Neural crest cell (in vitro differentiated cells): ENCODE data around the gene MTM1. TPM values are rescaled to one million over a fixed set of nuclear protein-coding genes. Genes with fewer than 3 reads are reported as not detected.

Source experiments
- DNase-seq: peaks from one replicate; pipeline ENCODE4 v3.0.0; 2021; ENCODE audit warnings: low read depth, mixed read lengths, low spot score
- H3K27ac Mint-ChIP-seq: one replicate; pipeline ENCODE4 v1.8.0; 2021; ENCODE audit warnings: mild to moderate bottlenecking, mixed read lengths; ENCODE audit not compliant: unreplicated experiment
- H3K27me3 Mint-ChIP-seq: 2 replicates; pipeline ENCODE4 v1.8.0; 2021; ENCODE audit warnings: low read depth, mild to moderate bottlenecking, mixed read lengths
- H3K36me3 Mint-ChIP-seq: 2 replicates; pipeline ENCODE4 v1.8.0; 2021; ENCODE audit warnings: low read depth, mild to moderate bottlenecking, mixed read lengths
- H3K4me1 Mint-ChIP-seq: 2 replicates; pipeline ENCODE4 v1.8.0; 2021; ENCODE audit warnings: mixed read lengths
- H3K4me3 Mint-ChIP-seq: one replicate; pipeline ENCODE4 v1.8.0; 2021; ENCODE audit warnings: mild to moderate bottlenecking, mixed read lengths
- H3K9me3 Mint-ChIP-seq: 2 replicates; pipeline ENCODE4 v1.8.0; 2021; ENCODE audit warnings: mixed read lengths
- CTCF ChIP-seq: fragments of 200-600 bp; sonication (generic); conservative IDR thresholded peaks from 2 replicates; pipeline ENCODE4 v1.5.0; 2021; ENCODE audit warnings: antibody characterized with exemption, mild to moderate bottlenecking
- total RNA-seq: library from RNA; stranded (reverse); gene quantifications from 2 replicates; pipeline ENCODE4 v1.2.1, GENCODE V29; 2021

The MTM1 gene
- total RNA-seq, 1 donor from 2014 or later, result 6.2 TPM

- Mint-ChIP-seq H3K27me3 (no peaks in the 10 kb centered on the region), H3K4me1 (no peaks in the 10 kb centered on the region), H3K9me3 (peaks cover 16% of the 10 kb centered on the region), H3K4me3 (no peak overlapping the region), H3K27ac (no peak overlapping the region), H3K36me3 (peaks cover 4% of the 10 kb centered on the region)
- DNase-seq, result no peak
- no peak for TF ChIP-seq CTCF
Observed at GRCh38 chrX:150537851-150538250, 30.6 kb upstream of the MTM1 start.

DNA sequence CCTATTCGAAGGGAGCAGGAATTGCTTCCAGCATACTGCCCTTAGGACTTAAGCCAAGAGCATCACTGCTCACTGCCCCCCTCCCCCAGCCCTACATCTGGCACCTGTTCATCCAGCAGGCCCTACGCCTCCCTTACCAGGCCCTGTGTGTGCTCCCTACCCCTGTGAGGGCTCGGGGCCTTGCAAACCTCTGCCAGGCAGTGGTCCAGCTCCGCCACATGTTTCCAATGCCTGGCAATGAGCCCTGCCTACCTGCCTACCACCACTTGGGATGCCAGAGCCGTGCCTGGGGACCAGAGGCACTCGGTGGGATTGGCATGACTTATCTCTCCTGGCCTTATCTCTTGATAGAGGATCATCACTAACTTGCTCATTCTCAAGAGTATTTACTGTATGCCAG is 27.5 kb upstream of the MTM1 start:
- Mint-ChIP-seq H3K27ac (no peak overlapping the region), H3K4me3 (no peak overlapping the region), H3K9me3 (peaks cover 8% of the 10 kb centered on the region), H3K36me3 (peaks cover 4% of the 10 kb centered on the region), H3K4me1 (peaks cover 3% of the 10 kb centered on the region), H3K27me3 (no peaks in the 10 kb centered on the region)
- DNase-seq, result no peak
- TF ChIP-seq CTCF, result no peak

DNA sequence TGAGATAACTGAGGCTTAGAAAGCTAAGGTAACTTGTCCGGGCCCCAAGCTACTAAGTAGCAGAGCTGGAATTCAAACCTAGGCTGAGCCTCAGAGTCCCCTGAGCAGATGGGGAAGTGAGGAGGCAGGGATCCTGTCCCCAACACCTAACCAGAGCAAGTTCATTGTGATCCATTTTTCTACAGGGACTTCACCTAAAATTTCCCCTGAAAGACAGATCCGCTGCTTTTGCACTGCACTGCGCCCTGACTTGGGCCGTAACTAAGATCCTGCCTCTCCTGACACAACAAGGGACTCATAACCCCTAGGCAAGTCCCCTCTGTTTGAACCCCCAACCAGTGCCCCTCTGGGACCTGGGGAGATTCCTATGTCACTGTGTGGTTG is 25.6 kb upstream of the MTM1 start:
- Mint-ChIP-seq H3K27ac (no peak overlapping the region), H3K27me3 (no peaks in the 10 kb centered on the region), H3K4me1 (peaks cover 13% of the 10 kb centered on the region), H3K4me3 (no peak overlapping the region), H3K9me3 (peaks cover 3% of the 10 kb centered on the region), H3K36me3 (no peaks in the 10 kb centered on the region)
- no peak for TF ChIP-seq CTCF
- DNase-seq, result no peak

GRCh38 chrX:150543230-150544155 is 24.9 kb upstream of the MTM1 start:
- Mint-ChIP-seq H3K36me3 (no peaks in the 10 kb centered on the region), H3K27ac (peak overlapping the region; percentile 24), H3K4me1 (peaks cover 16% of the 10 kb centered on the region), H3K9me3 (peaks cover 3% of the 10 kb centered on the region), H3K4me3 (no peak overlapping the region), H3K27me3 (no peaks in the 10 kb centered on the region)
- no peak for DNase-seq
- TF ChIP-seq CTCF, result no peak

DNA sequence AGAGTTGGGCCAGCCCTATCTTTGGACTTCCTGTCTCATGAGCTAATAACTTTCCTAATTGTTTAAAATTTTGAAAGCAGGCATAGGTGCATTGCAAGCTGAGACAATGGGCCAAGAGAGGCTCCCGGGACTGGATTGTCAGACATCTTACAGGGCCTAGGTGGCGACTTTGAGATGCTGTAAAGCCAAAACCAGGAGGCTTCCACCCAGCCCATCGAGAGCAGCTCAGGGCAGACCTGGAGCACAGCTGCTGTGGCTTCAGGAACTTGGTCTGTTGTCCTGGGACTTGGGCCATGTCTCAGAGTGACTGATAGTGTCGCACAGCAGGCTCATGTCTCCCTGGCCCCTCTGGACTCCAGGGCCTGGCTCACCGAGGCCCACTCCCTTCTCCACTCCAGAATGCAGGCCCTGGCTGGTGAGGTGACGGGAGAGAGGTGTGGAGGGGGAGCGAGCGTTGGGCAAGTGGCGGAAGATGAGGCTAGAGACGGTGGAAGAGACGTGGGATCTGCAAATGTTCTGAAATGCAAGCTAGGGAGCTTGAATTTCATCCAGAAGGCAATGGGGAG is 24.1 kb upstream of the MTM1 start:
- DNase-seq, result no peak
- H3K4me3 Mint-ChIP-seq, result no peak overlapping the region
- H3K27me3 Mint-ChIP-seq, result no peaks in the 10 kb centered on the region
- H3K36me3 Mint-ChIP-seq, result no peaks in the 10 kb centered on the region
- peaks cover 16% of the 10 kb centered on the region for H3K4me1 Mint-ChIP-seq
- H3K27ac Mint-ChIP-seq, result no peak overlapping the region
- no peak for TF ChIP-seq CTCF
- H3K9me3 Mint-ChIP-seq, result peaks cover 3% of the 10 kb centered on the region
